PC-3 (cell line): ENCODE results near the gene TP53I11.

Experiments used
- CTCF ChIP-seq: fragments of 300-600 bp; sonication (generic); conservative IDR thresholded peaks from 2 replicates; pipeline ENCODE4 v1.5.1; 2017; ENCODE audit warnings: antibody characterized with exemption, low read depth, mild to moderate bottlenecking, low read length
- EZH2phosphoT487 ChIP-seq: fragments of 300-600 bp; sonication (generic); IDR thresholded peaks from 2 replicates; pipeline ENCODE4 v1.6.1; 2018; ENCODE audit warnings: mild to moderate bottlenecking, antibody characterized with exemption, low read length, borderline replicate concordance

GRCh38 chr11:44962464-44962863 lies 11.8 kb upstream of the TP53I11 start:
- TF ChIP-seq CTCF (no peak), EZH2phosphoT487 (no peak)
